ENCODE data around the gene TMEM163.

Gene TMEM163

DNA sequence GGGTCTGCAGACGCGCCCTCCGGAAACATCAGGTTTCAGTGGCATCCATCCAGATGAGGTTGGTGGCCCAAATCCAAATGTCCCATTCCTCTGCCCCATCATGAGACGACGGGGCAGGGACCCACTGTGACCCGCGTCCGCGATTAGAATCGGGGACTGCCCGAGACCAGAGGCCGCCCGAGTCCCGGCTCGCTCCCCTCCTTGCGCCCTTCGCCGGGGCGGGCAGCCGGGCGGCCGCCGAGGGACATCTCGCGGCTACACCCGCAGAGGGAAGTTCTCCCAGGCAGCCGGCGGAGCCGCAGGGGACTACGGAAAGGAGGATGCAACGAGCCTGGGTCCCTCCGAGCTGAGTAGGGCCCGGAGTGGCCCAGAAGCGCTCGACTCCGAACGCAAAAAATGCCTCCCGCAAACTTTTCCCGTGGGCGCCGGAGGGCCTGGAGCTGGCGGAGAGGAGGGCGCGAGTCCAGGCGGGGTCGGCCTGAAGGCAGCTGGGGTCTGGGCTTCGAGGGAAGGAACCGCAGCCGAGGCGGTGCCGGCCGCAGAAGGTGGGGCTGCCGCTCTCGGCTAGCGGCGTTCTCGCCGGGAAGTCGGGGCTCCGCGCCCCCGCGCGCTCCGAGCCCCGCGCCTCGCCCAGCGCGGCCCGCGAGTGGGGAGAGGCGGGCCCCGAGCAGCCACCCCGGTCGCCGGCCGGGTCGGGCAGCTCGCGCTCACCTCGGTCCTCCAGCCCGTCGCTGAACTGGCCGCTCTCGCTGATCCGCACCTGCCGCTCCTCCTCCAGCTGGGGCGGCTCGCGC, 580 bp downstream of the TMEM163 start (continued):
- no peak for TF ChIP-seq KLF1 (tag by site-specific recombination; IDR thresholded peaks at IDR 0.05)
- peak; percentile 76 for TF ChIP-seq GLIS1 (tag by site-specific recombination; IDR thresholded peaks at IDR 0.05)
- TF ChIP-seq SP2 (tag by site-specific recombination; IDR thresholded peaks at IDR 0.05), result peak; percentile 12; the same call in 1 of the 2 replicates
- TF ChIP-seq PRDM1 (tag by site-specific recombination; IDR thresholded peaks at IDR 0.05), result no peak
- no peak for TF ChIP-seq ZNF510 (tag by site-specific recombination; IDR thresholded peaks at IDR 0.05; ENCODE audit: insufficient replicate concordance)
- no peak for TF ChIP-seq FEZF1 (tag by site-specific recombination; IDR thresholded peaks at IDR 0.05)
- TF ChIP-seq ZNF335 (tag by site-specific recombination; conservative IDR thresholded peaks at IDR 0.05), result peak; percentile 65
- TF ChIP-seq, protein P1, sequence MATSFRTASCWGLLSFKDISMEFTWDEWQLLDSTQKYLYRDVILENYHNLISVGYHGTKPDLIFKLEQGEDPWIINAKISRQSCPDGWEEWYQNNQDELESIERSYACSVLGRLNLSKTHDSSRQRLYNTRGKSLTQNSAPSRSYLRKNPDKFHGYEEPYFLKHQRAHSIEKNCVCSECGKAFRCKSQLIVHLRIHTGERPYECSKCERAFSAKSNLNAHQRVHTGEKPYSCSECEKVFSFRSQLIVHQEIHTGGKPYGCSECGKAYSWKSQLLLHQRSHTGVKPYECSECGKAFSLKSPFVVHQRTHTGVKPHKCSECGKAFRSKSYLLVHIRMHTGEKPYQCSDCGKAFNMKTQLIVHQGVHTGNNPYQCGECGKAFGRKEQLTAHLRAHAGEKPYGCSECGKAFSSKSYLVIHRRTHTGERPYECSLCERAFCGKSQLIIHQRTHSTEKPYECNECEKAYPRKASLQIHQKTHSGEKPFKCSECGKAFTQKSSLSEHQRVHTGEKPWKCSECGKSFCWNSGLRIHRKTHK (tag by site-specific recombination; IDR thresholded peaks at IDR 0.05), result no peak
- TF ChIP-seq ZNF354C (tag by site-specific recombination; IDR thresholded peaks at IDR 0.05; ENCODE audit: borderline replicate concordance, low read depth), result no peak
- TF ChIP-seq, protein P2, sequence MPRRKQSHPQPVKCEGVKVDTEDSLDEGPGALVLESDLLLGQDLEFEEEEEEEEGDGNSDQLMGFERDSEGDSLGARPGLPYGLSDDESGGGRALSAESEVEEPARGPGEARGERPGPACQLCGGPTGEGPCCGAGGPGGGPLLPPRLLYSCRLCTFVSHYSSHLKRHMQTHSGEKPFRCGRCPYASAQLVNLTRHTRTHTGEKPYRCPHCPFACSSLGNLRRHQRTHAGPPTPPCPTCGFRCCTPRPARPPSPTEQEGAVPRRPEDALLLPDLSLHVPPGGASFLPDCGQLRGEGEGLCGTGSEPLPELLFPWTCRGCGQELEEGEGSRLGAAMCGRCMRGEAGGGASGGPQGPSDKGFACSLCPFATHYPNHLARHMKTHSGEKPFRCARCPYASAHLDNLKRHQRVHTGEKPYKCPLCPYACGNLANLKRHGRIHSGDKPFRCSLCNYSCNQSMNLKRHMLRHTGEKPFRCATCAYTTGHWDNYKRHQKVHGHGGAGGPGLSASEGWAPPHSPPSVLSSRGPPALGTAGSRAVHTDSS (tag by site-specific recombination; IDR thresholded peaks at IDR 0.05), result no peak
- TF ChIP-seq, protein P3, sequence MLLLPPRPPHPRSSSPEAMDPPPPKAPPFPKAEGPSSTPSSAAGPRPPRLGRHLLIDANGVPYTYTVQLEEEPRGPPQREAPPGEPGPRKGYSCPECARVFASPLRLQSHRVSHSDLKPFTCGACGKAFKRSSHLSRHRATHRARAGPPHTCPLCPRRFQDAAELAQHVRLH (tag by site-specific recombination; IDR thresholded peaks at IDR 0.05), result no peak
- TF ChIP-seq ZNF544 (tag by site-specific recombination; IDR thresholded peaks at IDR 0.05), result no peak
- no peak for TF ChIP-seq ZNF184 (tag by site-specific recombination; IDR thresholded peaks at IDR 0.05)
- TF ChIP-seq ZNF366 (tag by site-specific recombination; conservative IDR thresholded peaks at IDR 0.05), result no peak
- no peak for TF ChIP-seq ZNF660 (tag by site-specific recombination; IDR thresholded peaks at IDR 0.05)
- no peak for TF ChIP-seq ZNF521 (tag by site-specific recombination; IDR thresholded peaks at IDR 0.05)
- TF ChIP-seq GLIS2 (tag by site-specific recombination; IDR thresholded peaks at IDR 0.05), result peak; percentile 64; the same call in 1 of the 2 replicates
- TF ChIP-seq, protein P4, sequence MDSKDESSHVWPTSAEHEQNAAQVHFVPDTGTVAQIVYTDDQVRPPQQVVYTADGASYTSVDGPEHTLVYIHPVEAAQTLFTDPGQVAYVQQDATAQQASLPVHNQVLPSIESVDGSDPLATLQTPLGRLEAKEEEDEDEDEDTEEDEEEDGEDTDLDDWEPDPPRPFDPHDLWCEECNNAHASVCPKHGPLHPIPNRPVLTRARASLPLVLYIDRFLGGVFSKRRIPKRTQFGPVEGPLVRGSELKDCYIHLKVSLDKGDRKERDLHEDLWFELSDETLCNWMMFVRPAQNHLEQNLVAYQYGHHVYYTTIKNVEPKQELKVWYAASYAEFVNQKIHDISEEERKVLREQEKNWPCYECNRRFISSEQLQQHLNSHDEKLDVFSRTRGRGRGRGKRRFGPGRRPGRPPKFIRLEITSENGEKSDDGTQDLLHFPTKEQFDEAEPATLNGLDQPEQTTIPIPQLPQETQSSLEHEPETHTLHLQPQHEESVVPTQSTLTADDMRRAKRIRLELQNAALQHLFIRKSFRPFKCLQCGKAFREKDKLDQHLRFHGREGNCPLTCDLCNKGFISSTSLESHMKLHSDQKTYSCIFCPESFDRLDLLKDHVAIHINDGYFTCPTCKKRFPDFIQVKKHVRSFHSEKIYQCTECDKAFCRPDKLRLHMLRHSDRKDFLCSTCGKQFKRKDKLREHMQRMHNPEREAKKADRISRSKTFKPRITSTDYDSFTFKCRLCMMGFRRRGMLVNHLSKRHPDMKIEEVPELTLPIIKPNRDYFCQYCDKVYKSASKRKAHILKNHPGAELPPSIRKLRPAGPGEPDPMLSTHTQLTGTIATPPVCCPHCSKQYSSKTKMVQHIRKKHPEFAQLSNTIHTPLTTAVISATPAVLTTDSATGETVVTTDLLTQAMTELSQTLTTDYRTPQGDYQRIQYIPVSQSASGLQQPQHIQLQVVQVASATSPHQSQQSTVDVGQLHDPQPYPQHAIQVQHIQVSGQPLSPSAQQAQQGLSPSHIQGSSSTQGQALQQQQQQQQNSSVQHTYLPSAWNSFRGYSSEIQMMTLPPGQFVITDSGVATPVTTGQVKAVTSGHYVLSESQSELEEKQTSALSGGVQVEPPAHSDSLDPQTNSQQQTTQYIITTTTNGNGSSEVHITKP (tag by site-specific recombination; IDR thresholded peaks at IDR 0.05), result no peak
- TF ChIP-seq ZEB2 (tag by site-specific recombination; IDR thresholded peaks at IDR 0.05), result 0 out of 2 replicates have a peak, but pooled peaks have one; percentile 33
- TF ChIP-seq, protein P5, sequence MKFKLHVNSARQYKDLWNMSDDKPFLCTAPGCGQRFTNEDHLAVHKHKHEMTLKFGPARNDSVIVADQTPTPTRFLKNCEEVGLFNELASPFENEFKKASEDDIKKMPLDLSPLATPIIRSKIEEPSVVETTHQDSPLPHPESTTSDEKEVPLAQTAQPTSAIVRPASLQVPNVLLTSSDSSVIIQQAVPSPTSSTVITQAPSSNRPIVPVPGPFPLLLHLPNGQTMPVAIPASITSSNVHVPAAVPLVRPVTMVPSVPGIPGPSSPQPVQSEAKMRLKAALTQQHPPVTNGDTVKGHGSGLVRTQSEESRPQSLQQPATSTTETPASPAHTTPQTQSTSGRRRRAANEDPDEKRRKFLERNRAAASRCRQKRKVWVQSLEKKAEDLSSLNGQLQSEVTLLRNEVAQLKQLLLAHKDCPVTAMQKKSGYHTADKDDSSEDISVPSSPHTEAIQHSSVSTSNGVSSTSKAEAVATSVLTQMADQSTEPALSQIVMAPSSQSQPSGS (tag by site-specific recombination; IDR thresholded peaks at IDR 0.05; ENCODE audit: low read depth), result no peak
- no peak for TF ChIP-seq SETDB1 (IDR thresholded peaks at IDR 0.05; ENCODE audit: insufficient read length, low read length)
- no peak for TF ChIP-seq ZSCAN5A (tag by site-specific recombination; IDR thresholded peaks at IDR 0.05)
- no peak for TF ChIP-seq KLF10 (tag by site-specific recombination; IDR thresholded peaks at IDR 0.05)
- TF ChIP-seq ZNF560 (tag by site-specific recombination; IDR thresholded peaks at IDR 0.05; ENCODE audit: borderline replicate concordance), result no peak
